ENCODE data around the gene KCNQ1.

DNA sequence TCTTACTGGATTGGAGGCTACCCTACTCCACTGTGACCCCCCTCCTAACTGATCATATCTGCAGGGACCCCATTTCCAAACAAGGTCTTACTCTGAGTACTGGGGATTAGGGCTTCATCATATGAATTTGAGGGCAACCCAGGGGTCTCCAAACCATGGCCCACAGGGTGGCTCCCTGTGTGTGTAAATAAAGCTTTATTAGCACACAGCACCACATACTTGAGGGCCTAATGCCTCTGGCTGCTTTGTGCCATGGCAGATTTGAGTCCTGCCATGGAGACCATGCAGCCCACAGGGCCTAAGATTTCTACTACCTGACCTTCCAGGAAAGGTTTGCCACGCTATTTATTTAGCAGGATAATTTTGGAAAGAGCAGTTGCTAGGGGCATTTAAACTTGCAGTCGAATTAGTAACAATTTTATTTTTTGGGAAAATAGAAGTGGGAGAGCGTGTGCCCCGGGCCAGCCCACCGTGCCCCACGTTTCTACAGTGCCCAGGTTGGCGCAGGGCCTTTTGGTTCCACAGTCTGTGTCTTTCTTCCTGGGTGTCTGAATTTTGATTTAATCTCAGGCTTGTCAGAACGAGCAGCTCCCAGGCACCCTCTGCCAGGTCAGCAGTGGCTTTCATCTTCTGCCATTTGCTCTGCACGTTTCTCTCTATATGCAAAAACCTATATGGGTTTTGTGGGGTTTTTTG lies 92.3 kb downstream of the KCNQ1 start:
- TF ChIP-seq POLR2AphosphoS5 (IDR thresholded peaks at IDR 0.05; ENCODE audit: low read depth, low read length) (no peak), POLR2A (IDR thresholded peaks at IDR 0.05; ENCODE audit: low read depth, low read length) (no peak), TAF1 (IDR thresholded peaks at IDR 0.05; ENCODE audit: borderline replicate concordance, low read depth, low read length) (no peak)

Measured in GM12892 (cell line).